OCI-LY7 (cell line): ENCODE data around the gene UBTF. TPM values are rescaled to one million over a fixed set of nuclear protein-coding genes. Genes with fewer than 3 reads are reported as not detected.

Experiments used
- BruUV-seq: library from RNA; stranded (reverse); fragments of 400-500 nt; replicated peaks from 2 replicates; lab custom pipeline; 2021; lab: Mats Ljungman, UMichigan
- CTCF ChIA-PET: fragments of 300-600 bp; sonication (Branson Sonifier 250); formaldehyde crosslinking; loops from one replicate; lab custom pipeline; 2022; ENCODE audit warnings: antibody characterized with exemption; ENCODE audit not compliant: unreplicated experiment; lab: Charles Lee
- POLR2A ChIA-PET: fragments of 300-600 bp; sonication (Branson Sonifier 250); formaldehyde crosslinking; loops from one replicate; lab custom pipeline; 2022; ENCODE audit warnings: antibody characterized with exemption; lab: Charles Lee
- DNase-seq: peaks from one replicate; pipeline ENCODE4 v3.0.0-alpha.2; 2015; ENCODE audit warnings: low spot score
- H2AFZ ChIP-seq: fragments of 200-600 bp; sonication (generic), shearing (Covaris generic); 2 replicates; pipeline ENCODE4 v1.6.1; 2014; ENCODE audit warnings: mild to moderate bottlenecking, antibody characterized with exemption, low read length, moderate library complexity
- H3K27ac ChIP-seq: fragments of 200-600 bp; sonication (generic); 2 replicates; pipeline ENCODE4 v1.5.1; 2014; ENCODE audit warnings: mixed run types, low read depth, mild to moderate bottlenecking, moderate library complexity, low read length, inconsistent platforms; ENCODE audit not compliant: poor library complexity, severe bottlenecking
- H3K36me3 ChIP-seq: fragments of 200-600 bp; sonication (generic); 2 replicates; pipeline ENCODE4 v1.6.1; 2014; ENCODE audit warnings: mild to moderate bottlenecking, antibody characterized with exemption, low read length, moderate library complexity, mixed read lengths; ENCODE audit not compliant: insufficient read depth
- H3K4me1 ChIP-seq: fragments of 200-600 bp; sonication (generic); 2 replicates; pipeline ENCODE4 v1.5.1; 2014; ENCODE audit warnings: mild to moderate bottlenecking, low read length; ENCODE audit not compliant: insufficient read depth, poor library complexity, severe bottlenecking
- H3K4me2 ChIP-seq: fragments of 200-600 bp; sonication (generic); 2 replicates; pipeline ENCODE4 v1.6.1; 2014; ENCODE audit warnings: mild to moderate bottlenecking, low read length
- H3K4me3 ChIP-seq: fragments of 200-600 bp; sonication (generic); 2 replicates; pipeline ENCODE4 v1.5.1; 2014; ENCODE audit warnings: mild to moderate bottlenecking, low read depth, low read length; ENCODE audit not compliant: poor library complexity, severe bottlenecking
- H3K79me2 ChIP-seq: fragments of 200-600 bp; sonication (generic); 2 replicates; pipeline ENCODE4 v1.6.1; 2016; ENCODE audit warnings: low read depth, mild to moderate bottlenecking, low read length, moderate library complexity, mixed read lengths; ENCODE audit not compliant: insufficient read depth
- H3K9me2 ChIP-seq: fragments of 200-600 bp; sonication (generic); 2 replicates; pipeline ENCODE4 v1.6.1; 2016; ENCODE audit warnings: mild to moderate bottlenecking, low read length, mixed read lengths; ENCODE audit not compliant: insufficient read depth
- H3K9me3 ChIP-seq: fragments of 200-600 bp; sonication (generic); 2 replicates; pipeline ENCODE4 v1.6.1; 2014; ENCODE audit warnings: mild to moderate bottlenecking, mixed run types, low read length, mixed read lengths
- H4K20me1 ChIP-seq: fragments of 200-600 bp; sonication (generic); 2 replicates; pipeline ENCODE4 v1.6.1; 2014; ENCODE audit warnings: mild to moderate bottlenecking, antibody characterized with exemption, low read length, moderate library complexity, mixed read lengths; ENCODE audit not compliant: insufficient read depth
- EZH2phosphoT487 ChIP-seq: fragments of 200-600 bp; sonication (generic); IDR thresholded peaks from 2 replicates; pipeline ENCODE4 v1.6.1; 2018; ENCODE audit warnings: low read depth, borderline replicate concordance, mild to moderate bottlenecking, mixed run types, antibody characterized with exemption, low read length, moderate library complexity, mixed read lengths
- intact Hi-C: fragments of 100-400 bp; cut with micrococcal nuclease; formaldehyde crosslinking; loops from one replicate; pipeline ENCODE4 v1.10.0; 2022; ENCODE audit not compliant: unreplicated experiment
- microRNA-seq: library from miRNA; unstranded; fragments of <30 nt; microRNA quantifications from one replicate; pipeline ENCODE4 v1.2.0, GENCODE V29; 2022; ENCODE audit warnings: borderline replicate concordance
- small RNA-seq: library from RNA; depleted of rRNA; stranded (forward); fragments of <200 nt; gene quantifications from one replicate; pipeline ENCODE3, GENCODE V24; 2014
- total RNA-seq, 2 experiments: library from RNA; depleted of rRNA in 1 of 2; stranded (reverse); fragments of >200 nt in 1 of 2; shearing (Covaris generic) in 1 of 2; gene quantifications; 2 replicates each; pipeline ENCODE4 v1.2.3, GENCODE V29; 2014 to 2022
- TF ChIP-seq, protein P1 (sequence below): fragments of 200-600 bp; sonication (generic); conservative IDR thresholded peaks from 2 replicates; pipeline ENCODE4 v1.5.1; 2014; ENCODE audit warnings: mild to moderate bottlenecking, antibody characterized with exemption, low read length, moderate library complexity, mixed read lengths

Gene UBTF
- total RNA-seq, 2 experiments from 2014 or later = 155 to 215 TPM

DNA sequence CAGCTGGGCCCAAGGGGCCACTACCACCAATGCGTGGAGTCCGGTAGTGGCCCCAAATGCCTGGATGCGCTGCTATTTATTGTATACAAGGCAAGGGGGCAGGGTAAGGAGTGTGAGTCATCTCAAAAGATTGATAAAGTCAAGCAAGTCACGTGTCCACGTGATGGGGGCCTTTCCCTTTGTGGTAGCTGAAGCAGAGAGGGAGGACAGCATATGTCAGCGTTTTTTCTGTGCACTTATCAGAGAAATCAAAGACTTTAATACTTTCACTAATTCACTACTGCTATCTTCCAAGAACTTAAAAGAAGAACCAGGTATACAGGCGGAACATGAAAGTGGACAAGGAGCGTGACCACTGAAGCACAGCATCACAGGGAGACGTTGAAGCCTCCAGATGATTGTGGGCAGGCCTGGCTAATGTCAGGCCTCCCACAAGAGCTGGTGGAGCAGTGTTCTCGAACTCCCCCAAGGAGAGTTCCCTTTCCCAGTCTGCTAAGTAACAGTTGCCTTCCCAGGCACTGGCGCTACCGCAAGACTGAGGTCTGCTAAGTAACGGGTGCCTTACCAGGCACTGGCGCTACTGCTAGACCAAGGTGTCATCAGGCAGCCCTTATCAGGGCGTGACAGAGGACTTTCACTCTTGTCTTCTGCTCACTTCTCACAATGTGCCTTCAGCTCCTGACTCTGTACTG, 59.8 kb downstream of the UBTF start:
- H3K4me1 ChIP-seq = no peaks in the 10 kb centered on the region
- H3K27ac ChIP-seq = no peak overlapping the region
- no peaks in the 10 kb centered on the region for H3K9me2 ChIP-seq
- no peak overlapping the region for H3K4me2 ChIP-seq
- ChIA-PET POLR2A (no interaction called here), CTCF (no interaction called here)
- no peak for DNase-seq
- no peak overlapping the region for H2AFZ ChIP-seq
- H3K79me2 ChIP-seq = no peaks in the 10 kb centered on the region
- BruUV-seq = no TSS peak
- no peak overlapping the region for H3K4me3 ChIP-seq
- no peaks in the 10 kb centered on the region for H4K20me1 ChIP-seq
- H3K9me3 ChIP-seq = no peaks in the 10 kb centered on the region
- peaks cover 63% of the 10 kb centered on the region for H3K36me3 ChIP-seq
- intact Hi-C loops = no loop called here
- TF ChIP-seq, protein P1, sequence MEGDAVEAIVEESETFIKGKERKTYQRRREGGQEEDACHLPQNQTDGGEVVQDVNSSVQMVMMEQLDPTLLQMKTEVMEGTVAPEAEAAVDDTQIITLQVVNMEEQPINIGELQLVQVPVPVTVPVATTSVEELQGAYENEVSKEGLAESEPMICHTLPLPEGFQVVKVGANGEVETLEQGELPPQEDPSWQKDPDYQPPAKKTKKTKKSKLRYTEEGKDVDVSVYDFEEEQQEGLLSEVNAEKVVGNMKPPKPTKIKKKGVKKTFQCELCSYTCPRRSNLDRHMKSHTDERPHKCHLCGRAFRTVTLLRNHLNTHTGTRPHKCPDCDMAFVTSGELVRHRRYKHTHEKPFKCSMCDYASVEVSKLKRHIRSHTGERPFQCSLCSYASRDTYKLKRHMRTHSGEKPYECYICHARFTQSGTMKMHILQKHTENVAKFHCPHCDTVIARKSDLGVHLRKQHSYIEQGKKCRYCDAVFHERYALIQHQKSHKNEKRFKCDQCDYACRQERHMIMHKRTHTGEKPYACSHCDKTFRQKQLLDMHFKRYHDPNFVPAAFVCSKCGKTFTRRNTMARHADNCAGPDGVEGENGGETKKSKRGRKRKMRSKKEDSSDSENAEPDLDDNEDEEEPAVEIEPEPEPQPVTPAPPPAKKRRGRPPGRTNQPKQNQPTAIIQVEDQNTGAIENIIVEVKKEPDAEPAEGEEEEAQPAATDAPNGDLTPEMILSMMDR = no peak
- no peak for TF ChIP-seq EZH2phosphoT487

DNA sequence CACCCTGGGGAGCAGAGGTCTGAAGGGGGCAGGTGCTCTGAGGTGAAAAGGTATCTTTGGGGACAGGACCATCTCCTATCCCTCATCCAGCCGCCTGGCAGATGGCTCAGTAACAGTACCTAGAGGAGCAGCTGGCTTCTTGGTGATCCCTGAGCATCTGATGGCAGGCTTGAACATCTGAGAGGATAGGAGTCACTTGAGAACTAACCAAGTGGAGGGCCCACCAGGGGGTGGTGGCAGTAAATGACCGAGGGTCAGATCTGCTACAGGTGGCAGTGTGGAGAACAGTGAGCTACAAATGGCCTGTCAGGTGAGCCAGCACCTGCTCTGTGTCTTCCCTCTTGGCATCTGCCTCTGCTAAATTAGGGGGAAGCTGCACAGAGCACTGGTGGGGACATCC, 64.0 kb downstream of the UBTF start:
- POLR2A ChIA-PET = interaction anchor here (1.2 kb wide), 1 partner anchor 31 kb away, joined by 3 read pairs; the partner anchor contains the start of gene TMUB2
- H3K4me3 ChIP-seq = no peak overlapping the region
- H3K4me1 ChIP-seq = no peaks in the 10 kb centered on the region
- TF ChIP-seq EZH2phosphoT487 = no peak
- TF ChIP-seq, protein P1 = no peak
- H3K79me2 ChIP-seq = peaks cover 11% of the 10 kb centered on the region; the same call in 1 of the 2 replicates
- H2AFZ ChIP-seq = no peak overlapping the region
- no peaks in the 10 kb centered on the region for H3K9me3 ChIP-seq
- H3K9me2 ChIP-seq = no peaks in the 10 kb centered on the region
- H4K20me1 ChIP-seq = no peaks in the 10 kb centered on the region
- intact Hi-C loops = no loop called here
- H3K36me3 ChIP-seq = peaks cover 80% of the 10 kb centered on the region
- no peak overlapping the region for H3K4me2 ChIP-seq
- DNase-seq = no peak
- H3K27ac ChIP-seq = no peak overlapping the region
- CTCF ChIA-PET = no interaction called here
- no TSS peak for BruUV-seq

Small RNA genes lying within 50 kb of the gene (microRNA-seq; reads per million reads assigned to microRNA genes)
- gene MIR6782 = 3.0 reads per million

Small RNA genes lying within 50 kb of the gene (small RNA-seq; reads per million reads assigned to genes)
- not detected for gene MIR6782

Other genes with a start within 250 kb of the UBTF start
- gene NAGS, start 215.1 kb downstream of the UBTF start, total RNA-seq (2014; rRNA removed; shearing (Covaris generic)) = 0.32 and 0.54 TPM in 2 replicates
- 0.61 and 1.5 TPM in 2 replicates for gene NAGS, start 215.1 kb downstream of the UBTF start, total RNA-seq (2022)
- 27.2 and 41.9 TPM in 2 replicates for gene TMEM101, start 204.7 kb downstream of the UBTF start, total RNA-seq (2014; rRNA removed; shearing (Covaris generic))
- gene TMEM101, start 204.7 kb downstream of the UBTF start, total RNA-seq (2022) = 22.5 and 26.5 TPM in 2 replicates
- gene LSM12, start 153.0 kb downstream of the UBTF start, total RNA-seq (2014; rRNA removed; shearing (Covaris generic)) = 26.6 and 35.4 TPM in 2 replicates
- gene LSM12, start 153.0 kb downstream of the UBTF start, total RNA-seq (2022) = 67.9 and 68.0 TPM in 2 replicates
- 10.7 and 20.6 TPM in 2 replicates for gene G6PC3, start 148.9 kb downstream of the UBTF start, total RNA-seq (2014; rRNA removed; shearing (Covaris generic))
- 41.4 and 46.1 TPM in 2 replicates for gene G6PC3, start 148.9 kb downstream of the UBTF start, total RNA-seq (2022)
- 26.4 and 41.5 TPM in 2 replicates for gene HDAC5, start 96.0 kb downstream of the UBTF start, total RNA-seq (2014; rRNA removed; shearing (Covaris generic))
- gene HDAC5, start 96.0 kb downstream of the UBTF start, total RNA-seq (2022) = 31.4 and 36.3 TPM in 2 replicates
- gene HROB, start 77.7 kb downstream of the UBTF start, total RNA-seq (2014; rRNA removed; shearing (Covaris generic)) = 10.9 and 13.3 TPM in 2 replicates
- 24.7 and 27.3 TPM in 2 replicates for gene HROB, start 77.7 kb downstream of the UBTF start, total RNA-seq (2022)
- 0.44 and 0.57 TPM in 2 replicates for gene ASB16, start 49.0 kb downstream of the UBTF start, total RNA-seq (2014; rRNA removed; shearing (Covaris generic))
- 0.30 and 1.7 TPM in 2 replicates for gene ASB16, start 49.0 kb downstream of the UBTF start, total RNA-seq (2022)
- gene TMUB2, start 32.7 kb downstream of the UBTF start, total RNA-seq (2014; rRNA removed; shearing (Covaris generic)) = 16.0 and 21.3 TPM in 2 replicates
- gene TMUB2, start 32.7 kb downstream of the UBTF start, total RNA-seq (2022) = 21.9 and 25.9 TPM in 2 replicates
- 57.7 and 66.5 TPM in 2 replicates for gene ATXN7L3, start 19.8 kb downstream of the UBTF start, total RNA-seq (2014; rRNA removed; shearing (Covaris generic))
- 106 and 107 TPM in 2 replicates for gene ATXN7L3, start 19.8 kb downstream of the UBTF start, total RNA-seq (2022)
- not detected in 2 replicates for gene SLC4A1, start 48.5 kb upstream of the UBTF start, total RNA-seq (2014; rRNA removed; shearing (Covaris generic))
- not detected in 2 replicates for gene SLC4A1, start 48.5 kb upstream of the UBTF start, total RNA-seq (2022)
- 0.09 TPM in 1 of 2 replicates, not detected in the other for gene RUNDC3A, start 88.9 kb upstream of the UBTF start, total RNA-seq (2014; rRNA removed; shearing (Covaris generic))
- gene RUNDC3A, start 88.9 kb upstream of the UBTF start, total RNA-seq (2022) = 0.24 TPM in 1 of 2 replicates, not detected in the other
- gene SLC25A39, start 105.1 kb upstream of the UBTF start, total RNA-seq (2014; rRNA removed; shearing (Covaris generic)) = 135 and 156 TPM in 2 replicates
- gene SLC25A39, start 105.1 kb upstream of the UBTF start, total RNA-seq (2022) = 142 and 159 TPM in 2 replicates
- 185 and 203 TPM in 2 replicates for gene GRN, start 125.6 kb upstream of the UBTF start, total RNA-seq (2014; rRNA removed; shearing (Covaris generic))
- 228 and 247 TPM in 2 replicates for gene GRN, start 125.6 kb upstream of the UBTF start, total RNA-seq (2022)
- gene FAM171A2, start 144.2 kb upstream of the UBTF start, total RNA-seq (2014; rRNA removed; shearing (Covaris generic)) = 3.4 and 8.8 TPM in 2 replicates
- 4.2 and 4.6 TPM in 2 replicates for gene FAM171A2, start 144.2 kb upstream of the UBTF start, total RNA-seq (2022)
- 0.44 and 0.57 TPM in 2 replicates for gene ITGA2B, start 170.0 kb upstream of the UBTF start, total RNA-seq (2014; rRNA removed; shearing (Covaris generic))
- 0.46 and 0.63 TPM in 2 replicates for gene ITGA2B, start 170.0 kb upstream of the UBTF start, total RNA-seq (2022)